Activated naive CD4-positive, alpha-beta T cell treated with anti-CD3 and anti-CD28 coated beads, Interleukin-2, amount 50 U/mL, for 24 hours (primary cell): Measurements from ENCODE around the gene MGMT.

Source experiments
- H3K27ac Mint-ChIP-seq: one replicate; pipeline ENCODE4 v1.8.0; 2021; ENCODE audit warnings: mild to moderate bottlenecking, mixed read lengths
- H3K27me3 Mint-ChIP-seq: one replicate; pipeline ENCODE4 v1.8.0; 2021; ENCODE audit warnings: mixed read lengths
- H3K36me3 Mint-ChIP-seq: one replicate; pipeline ENCODE4 v1.8.0; 2021; ENCODE audit warnings: mixed read lengths
- H3K4me1 Mint-ChIP-seq: one replicate; pipeline ENCODE4 v1.8.0; 2021; ENCODE audit warnings: mixed read lengths
- H3K4me3 Mint-ChIP-seq: one replicate; pipeline ENCODE4 v1.8.0; 2021; ENCODE audit warnings: mild to moderate bottlenecking, mixed read lengths
- H3K9me3 Mint-ChIP-seq: one replicate; pipeline ENCODE4 v1.8.0; 2021; ENCODE audit warnings: mixed read lengths

The MGMT gene

DNA sequence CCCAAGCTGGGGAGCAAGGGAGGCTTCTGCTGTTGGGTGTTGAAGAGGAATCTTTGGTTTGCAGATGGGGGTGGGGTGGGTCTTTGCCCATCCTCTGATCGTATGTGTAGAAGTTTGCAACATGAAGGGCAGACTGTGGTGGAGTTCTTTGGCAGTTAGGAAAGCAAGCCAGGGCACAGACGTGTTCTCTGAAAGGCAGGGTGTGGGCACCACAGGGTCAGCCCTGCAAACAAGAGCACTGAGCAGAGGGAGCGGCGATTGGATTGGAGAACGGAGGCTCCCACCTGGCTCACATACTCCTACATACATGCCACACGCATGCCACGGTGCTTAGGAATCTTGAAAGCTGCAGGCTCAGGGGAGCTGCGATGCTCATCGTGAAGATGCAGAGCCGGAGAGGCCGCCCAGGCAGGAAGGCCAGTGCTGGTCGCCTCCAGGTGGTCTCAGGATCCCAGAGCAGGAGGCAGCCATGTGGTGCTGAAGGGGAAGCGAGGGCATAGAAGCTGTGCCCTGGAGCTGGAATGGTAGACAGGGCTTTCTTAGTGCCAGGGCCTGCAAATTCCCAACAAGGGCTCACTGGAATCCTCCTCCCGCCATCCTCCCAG, 149.0 kb downstream of the MGMT start:
- Mint-ChIP-seq H3K27me3 (no peaks in the 10 kb centered on the region), H3K27ac (no peak overlapping the region), H3K4me1 (peaks cover 10% of the 10 kb centered on the region), H3K36me3 (peaks cover 23% of the 10 kb centered on the region), H3K4me3 (no peak overlapping the region), H3K9me3 (peaks cover 12% of the 10 kb centered on the region)

DNA sequence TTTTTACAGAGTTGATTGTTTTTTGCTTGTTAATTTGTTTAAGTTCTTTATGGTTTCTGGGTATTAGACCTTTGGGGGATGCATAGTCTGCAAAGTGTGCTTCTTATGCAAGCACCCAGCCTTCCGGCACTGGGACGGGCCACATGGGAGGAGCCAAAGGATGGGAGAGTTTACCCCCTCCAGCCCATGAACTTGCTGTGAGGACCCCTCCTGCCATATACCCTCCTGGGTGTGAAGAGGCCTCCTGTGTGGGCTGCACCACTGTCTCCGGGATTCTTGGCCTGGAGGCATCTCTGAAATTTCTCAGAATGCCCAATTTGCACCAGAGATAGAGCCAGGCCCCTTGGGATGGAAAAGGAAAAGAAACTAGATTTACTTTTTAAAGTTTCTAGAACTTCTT, 150.7 kb downstream of the MGMT start:
- no peak overlapping the region for H3K4me3 Mint-ChIP-seq
- H3K36me3 Mint-ChIP-seq: peaks cover 28% of the 10 kb centered on the region

DNA sequence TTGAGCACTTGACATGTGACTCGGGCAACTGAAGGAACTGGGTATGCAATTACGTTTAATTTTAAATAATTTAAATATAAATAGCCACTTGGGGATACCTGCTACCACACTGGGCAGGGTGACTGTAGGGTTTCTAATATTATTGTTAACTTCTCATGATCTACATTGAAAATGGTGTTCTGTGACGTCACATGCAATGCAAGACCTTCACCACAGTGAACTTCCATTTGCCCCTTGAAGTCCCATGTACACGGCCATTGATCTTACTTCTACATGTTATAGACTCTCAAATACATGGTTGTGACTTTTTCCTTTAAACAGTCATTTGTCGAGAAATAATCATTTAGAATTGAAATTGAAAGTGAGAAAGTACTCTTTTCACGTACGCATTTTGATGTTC, 154.0 kb downstream of the MGMT start:
- H3K27ac Mint-ChIP-seq: no peak overlapping the region
- peaks cover 25% of the 10 kb centered on the region for H3K36me3 Mint-ChIP-seq
- no peaks in the 10 kb centered on the region for H3K27me3 Mint-ChIP-seq
- no peak overlapping the region for H3K4me3 Mint-ChIP-seq
- peaks cover 6% of the 10 kb centered on the region for H3K4me1 Mint-ChIP-seq
- peaks cover 4% of the 10 kb centered on the region for H3K9me3 Mint-ChIP-seq

More for the DNA sequence above, 150.7 kb downstream of the MGMT start:
- H3K9me3 Mint-ChIP-seq: peaks cover 12% of the 10 kb centered on the region
- peaks cover 10% of the 10 kb centered on the region for H3K4me1 Mint-ChIP-seq
- H3K27me3 Mint-ChIP-seq: no peaks in the 10 kb centered on the region
- no peak overlapping the region for H3K27ac Mint-ChIP-seq

DNA sequence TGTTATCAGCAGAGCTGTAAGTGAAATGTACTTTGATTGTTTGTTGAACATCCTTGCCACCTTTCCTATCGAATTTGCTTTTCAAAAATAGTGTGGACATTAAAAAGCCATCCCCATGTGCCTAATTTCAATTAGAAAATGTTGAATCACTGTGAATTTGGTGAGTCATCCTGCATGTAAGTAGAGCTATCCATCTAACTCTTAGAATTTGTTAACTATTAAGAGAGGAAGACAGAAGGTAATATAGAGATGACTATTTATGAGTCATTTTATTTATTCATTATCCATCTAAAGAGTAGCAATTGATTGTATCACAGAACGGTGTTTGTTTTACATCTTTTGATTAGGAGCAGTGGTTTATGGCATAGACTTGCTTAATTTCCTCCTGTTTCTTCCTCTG, 154.7 kb downstream of the MGMT start:
- Mint-ChIP-seq H3K9me3 (peaks cover 4% of the 10 kb centered on the region), H3K27ac (no peak overlapping the region), H3K4me3 (no peak overlapping the region), H3K27me3 (no peaks in the 10 kb centered on the region), H3K36me3 (peaks cover 23% of the 10 kb centered on the region), H3K4me1 (peaks cover 6% of the 10 kb centered on the region)

DNA sequence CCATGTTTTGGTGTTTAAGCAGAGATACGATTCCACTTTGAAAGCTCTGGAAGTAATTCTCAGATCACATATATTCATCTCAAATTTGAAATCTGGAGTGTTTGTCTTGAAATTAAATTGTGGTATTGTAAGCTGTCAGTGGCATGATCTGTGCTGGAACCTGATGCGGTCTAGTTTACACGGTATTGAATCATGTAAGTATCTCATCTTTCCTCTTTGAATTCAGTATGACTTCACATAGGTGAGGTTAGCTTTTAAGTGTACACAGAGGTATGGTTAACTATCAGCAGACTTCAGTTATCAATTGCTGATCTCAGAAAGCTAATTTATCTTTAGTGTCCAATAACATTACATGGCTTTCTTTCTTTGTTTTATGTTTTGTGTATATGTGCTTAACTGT, 155.2 kb downstream of the MGMT start:
- Mint-ChIP-seq H3K4me3 (no peak overlapping the region), H3K9me3 (peaks cover 4% of the 10 kb centered on the region), H3K27ac (no peak overlapping the region), H3K36me3 (peaks cover 23% of the 10 kb centered on the region), H3K4me1 (peaks cover 6% of the 10 kb centered on the region), H3K27me3 (no peaks in the 10 kb centered on the region)

DNA sequence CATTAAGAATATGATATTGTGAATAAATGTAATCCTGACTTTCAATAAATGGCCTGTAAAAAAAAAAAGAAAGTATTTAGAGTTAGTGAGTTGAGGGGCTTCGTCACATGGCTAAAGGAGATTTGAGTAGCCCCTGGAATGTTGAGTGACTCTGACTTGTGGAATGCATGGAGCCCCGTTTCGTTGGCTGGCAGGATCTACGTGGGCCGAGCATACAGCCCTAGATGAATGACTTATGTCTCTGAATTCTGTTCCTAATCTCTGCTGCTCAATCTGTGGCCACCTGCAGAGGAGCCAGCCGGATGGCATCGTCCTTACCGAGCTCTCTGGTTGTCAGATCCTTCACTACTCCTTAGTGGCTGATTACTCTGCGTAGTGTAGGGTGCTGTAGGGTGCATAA, 155.7 kb downstream of the MGMT start:
- Mint-ChIP-seq H3K9me3 (peaks cover 4% of the 10 kb centered on the region), H3K27ac (no peak overlapping the region), H3K27me3 (no peaks in the 10 kb centered on the region), H3K36me3 (peaks cover 28% of the 10 kb centered on the region), H3K4me1 (peaks cover 10% of the 10 kb centered on the region), H3K4me3 (no peak overlapping the region)

DNA sequence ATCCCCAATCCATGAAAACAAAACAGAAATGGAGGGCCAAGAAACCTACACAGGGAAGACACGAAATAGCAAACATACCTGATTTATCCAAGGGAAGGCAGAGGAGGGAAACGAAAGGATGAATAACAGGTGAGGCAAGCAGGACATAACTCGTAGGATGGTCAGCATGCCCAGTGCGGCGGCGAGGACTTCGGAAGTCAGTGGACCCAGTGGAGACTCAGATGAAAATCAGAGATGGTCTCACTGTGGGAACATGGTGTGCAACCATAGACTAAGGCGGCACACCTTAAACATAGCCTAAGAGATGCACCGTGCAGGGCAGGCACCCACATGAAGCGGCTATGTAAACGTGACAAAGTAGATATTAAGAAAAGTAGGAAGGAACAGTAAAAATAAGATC, 157.5 kb downstream of the MGMT start:
- Mint-ChIP-seq H3K4me3 (no peak overlapping the region), H3K9me3 (peaks cover 4% of the 10 kb centered on the region), H3K4me1 (peaks cover 11% of the 10 kb centered on the region), H3K27ac (no peak overlapping the region), H3K36me3 (peaks cover 35% of the 10 kb centered on the region), H3K27me3 (no peaks in the 10 kb centered on the region)

DNA sequence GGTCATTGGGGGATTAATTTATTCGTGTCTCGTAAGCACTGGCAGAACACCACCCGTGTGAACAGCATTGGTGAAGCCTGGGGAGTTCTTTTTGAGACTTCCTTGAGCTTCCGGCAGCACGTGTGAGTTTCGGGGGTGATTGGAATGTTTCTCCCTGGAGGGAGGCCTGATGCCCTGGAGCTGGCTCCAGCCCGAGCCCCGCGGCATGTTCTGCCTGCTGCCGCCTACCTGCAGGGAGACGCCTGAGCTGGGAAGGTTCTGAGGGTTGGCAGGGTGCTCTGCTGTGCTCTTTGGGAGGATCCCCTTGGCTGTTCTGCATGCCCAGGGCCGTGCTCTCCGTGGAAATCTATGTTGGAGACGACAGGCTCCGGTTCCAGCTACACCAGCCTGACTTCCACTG, 159.3 kb downstream of the MGMT start:
- peaks cover 36% of the 10 kb centered on the region for H3K36me3 Mint-ChIP-seq
- H3K9me3 Mint-ChIP-seq: no peaks in the 10 kb centered on the region
- no peaks in the 10 kb centered on the region for H3K27me3 Mint-ChIP-seq
- no peak overlapping the region for H3K27ac Mint-ChIP-seq
- peaks cover 6% of the 10 kb centered on the region for H3K4me1 Mint-ChIP-seq
- H3K4me3 Mint-ChIP-seq: no peak overlapping the region

DNA sequence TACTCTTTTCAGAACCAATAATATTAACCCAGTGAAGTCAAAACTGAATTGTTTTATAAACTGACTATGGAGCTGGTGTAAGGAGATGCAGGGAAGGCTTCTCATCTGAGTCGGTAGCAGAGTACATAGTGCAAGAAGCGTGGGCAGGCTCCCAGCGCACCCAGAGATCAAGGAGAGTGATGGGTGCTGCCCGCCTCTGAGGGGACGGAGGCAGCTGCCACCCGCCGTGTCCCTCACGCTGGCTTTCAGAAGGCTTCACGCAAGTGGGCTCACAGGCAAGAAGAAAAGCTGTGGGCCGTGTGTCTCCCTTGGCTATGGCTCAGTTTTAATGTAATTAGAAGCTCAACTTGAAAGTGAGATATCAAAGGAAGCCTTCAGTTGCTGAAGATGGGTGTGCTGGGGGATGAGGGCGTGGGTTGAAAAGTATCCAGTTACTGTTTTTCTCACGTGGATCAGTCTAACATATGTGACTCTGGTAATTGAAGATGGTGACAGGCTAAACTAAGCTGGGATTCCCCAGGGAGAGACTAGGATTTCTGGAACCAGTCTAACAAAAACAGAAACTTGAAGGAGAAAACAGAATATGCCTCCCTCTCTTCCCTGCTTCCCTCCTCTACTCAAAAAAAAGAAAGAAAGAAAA, 159.9 kb downstream of the MGMT start:
- no peak overlapping the region for H3K4me3 Mint-ChIP-seq
- H3K36me3 Mint-ChIP-seq: peaks cover 33% of the 10 kb centered on the region
- H3K4me1 Mint-ChIP-seq: peaks cover 6% of the 10 kb centered on the region
- H3K9me3 Mint-ChIP-seq: no peaks in the 10 kb centered on the region
- H3K27me3 Mint-ChIP-seq: no peaks in the 10 kb centered on the region
- H3K27ac Mint-ChIP-seq: no peak overlapping the region

DNA sequence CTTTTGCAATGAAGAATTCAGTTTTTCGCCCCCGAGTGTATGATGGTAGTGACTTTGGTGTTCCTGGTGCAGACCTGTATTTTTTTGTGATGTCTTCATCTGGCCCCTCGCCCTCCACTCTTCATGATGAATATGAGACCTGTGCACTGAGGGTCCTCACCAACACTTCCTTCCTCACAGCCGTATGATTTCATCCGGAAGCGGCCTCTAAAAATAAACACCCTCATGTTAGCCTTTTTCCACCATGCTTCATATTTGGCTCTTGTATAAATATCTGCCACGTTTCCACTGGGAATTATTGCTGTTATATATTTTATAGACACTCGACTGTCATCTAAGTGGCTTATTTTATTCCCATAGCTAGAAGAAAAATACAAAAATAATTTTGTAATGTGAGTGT, 160.4 kb downstream of the MGMT start:
- Mint-ChIP-seq H3K27ac (no peak overlapping the region), H3K27me3 (no peaks in the 10 kb centered on the region), H3K36me3 (peaks cover 32% of the 10 kb centered on the region), H3K4me3 (no peak overlapping the region), H3K9me3 (no peaks in the 10 kb centered on the region), H3K4me1 (peaks cover 6% of the 10 kb centered on the region)

DNA sequence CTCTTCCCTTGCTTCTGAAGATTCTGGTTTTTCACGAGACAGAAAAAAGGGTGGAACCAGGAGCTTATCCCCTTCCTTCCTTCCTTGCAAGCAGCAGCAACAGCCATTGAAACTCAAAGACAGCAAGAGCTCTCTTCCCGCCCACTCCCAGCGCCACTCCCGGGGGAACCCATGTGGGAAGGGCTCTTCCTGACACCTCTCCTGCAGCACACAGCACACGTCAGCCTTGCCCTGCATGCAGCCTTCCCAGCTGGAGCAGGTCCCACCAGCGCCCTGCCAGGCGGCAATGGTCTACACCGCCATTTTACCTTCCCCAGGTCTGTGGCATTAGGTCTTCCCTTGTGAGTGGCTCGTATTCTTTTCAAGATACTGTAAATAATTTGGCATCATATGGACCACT, 161.8 kb downstream of the MGMT start:
- H3K27me3 Mint-ChIP-seq: no peaks in the 10 kb centered on the region

DNA sequence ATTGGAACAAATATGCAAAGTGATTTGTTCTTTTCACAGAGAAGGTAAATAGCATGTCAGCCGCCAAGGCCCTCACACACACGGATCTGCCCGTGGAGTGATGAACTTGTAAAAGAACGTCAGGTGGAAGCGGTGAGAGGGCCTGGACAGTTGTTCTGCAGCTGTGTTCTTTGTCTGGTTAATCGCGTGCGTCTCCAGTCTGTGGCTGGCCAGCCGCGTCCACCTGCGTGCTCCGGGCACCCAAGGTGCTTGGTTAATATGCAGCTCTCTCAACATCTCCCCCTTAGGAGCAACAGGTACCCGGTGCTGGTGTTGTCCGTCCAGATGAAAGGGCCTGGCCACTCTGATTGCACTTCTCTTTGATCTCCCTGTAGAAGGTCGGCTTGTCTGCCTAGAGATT, 162.9 kb downstream of the MGMT start:
- Mint-ChIP-seq H3K27ac (no peak overlapping the region), H3K27me3 (no peaks in the 10 kb centered on the region), H3K4me3 (no peak overlapping the region), H3K36me3 (peaks cover 29% of the 10 kb centered on the region), H3K4me1 (peaks cover 6% of the 10 kb centered on the region), H3K9me3 (no peaks in the 10 kb centered on the region)

More for the DNA sequence above, 161.8 kb downstream of the MGMT start:
- peaks cover 6% of the 10 kb centered on the region for H3K4me1 Mint-ChIP-seq
- no peaks in the 10 kb centered on the region for H3K9me3 Mint-ChIP-seq
- H3K36me3 Mint-ChIP-seq: peaks cover 30% of the 10 kb centered on the region
- H3K4me3 Mint-ChIP-seq: no peak overlapping the region
- H3K27ac Mint-ChIP-seq: no peak overlapping the region

DNA sequence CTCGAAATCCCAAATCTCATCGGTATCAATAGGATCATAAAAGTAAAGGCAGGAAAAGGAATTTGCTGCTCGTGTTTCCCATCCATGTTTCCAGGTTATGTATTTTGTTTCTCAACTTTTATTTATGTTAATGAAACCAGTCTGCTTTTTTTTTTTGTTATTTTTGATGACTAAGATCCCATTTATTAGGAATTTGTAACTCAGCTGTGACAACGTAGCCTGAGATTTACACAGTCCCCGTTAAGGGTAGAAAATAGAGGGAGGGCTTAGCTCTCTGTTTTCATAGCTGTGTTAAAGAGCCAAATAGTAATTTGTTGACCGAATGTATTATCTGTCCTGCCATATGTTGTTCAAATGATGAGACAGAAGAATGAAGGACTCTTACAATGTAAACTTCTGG, 164.0 kb downstream of the MGMT start:
- Mint-ChIP-seq H3K4me1 (peaks cover 6% of the 10 kb centered on the region), H3K27ac (no peak overlapping the region), H3K36me3 (peaks cover 25% of the 10 kb centered on the region), H3K9me3 (no peaks in the 10 kb centered on the region), H3K4me3 (no peak overlapping the region), H3K27me3 (no peaks in the 10 kb centered on the region)

DNA sequence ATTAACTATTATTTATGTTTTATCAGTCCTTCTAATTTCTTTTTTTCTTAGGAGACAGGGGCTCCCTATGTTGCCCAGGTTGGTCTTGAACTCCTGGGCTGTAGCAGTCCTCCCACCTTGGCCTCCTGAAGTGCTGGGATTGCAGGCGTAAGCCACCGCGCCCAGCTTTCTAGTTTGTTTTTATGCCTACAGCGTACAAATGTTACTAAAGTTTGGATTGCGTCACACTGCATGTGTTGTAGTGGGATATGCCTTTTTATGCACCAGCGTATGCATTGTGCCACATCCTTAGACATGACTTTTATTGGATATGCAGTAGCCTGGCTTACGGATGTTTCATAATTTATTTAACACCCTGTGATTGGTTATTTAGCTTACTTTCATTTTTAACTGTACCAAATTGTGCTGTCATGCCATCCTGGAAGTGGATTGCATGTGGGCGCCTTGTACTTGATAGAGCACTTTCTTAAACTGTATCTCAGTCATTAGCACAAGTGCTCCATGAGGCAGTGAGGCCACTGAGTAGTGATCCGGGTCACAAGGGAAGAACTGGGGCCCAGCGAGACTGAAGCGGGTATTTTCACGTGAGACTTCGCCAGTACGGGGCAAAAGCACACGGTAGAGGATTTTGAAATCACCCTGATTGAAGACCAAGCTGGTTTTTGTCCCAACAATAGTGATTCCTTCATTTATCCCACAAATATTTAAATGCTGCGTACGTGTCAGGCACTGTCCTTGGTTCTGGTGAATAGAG, 165.0 kb downstream of the MGMT start:
- Mint-ChIP-seq H3K4me3 (no peak overlapping the region), H3K36me3 (peaks cover 27% of the 10 kb centered on the region), H3K4me1 (peaks cover 6% of the 10 kb centered on the region), H3K27ac (no peak overlapping the region), H3K27me3 (no peaks in the 10 kb centered on the region), H3K9me3 (no peaks in the 10 kb centered on the region)

DNA sequence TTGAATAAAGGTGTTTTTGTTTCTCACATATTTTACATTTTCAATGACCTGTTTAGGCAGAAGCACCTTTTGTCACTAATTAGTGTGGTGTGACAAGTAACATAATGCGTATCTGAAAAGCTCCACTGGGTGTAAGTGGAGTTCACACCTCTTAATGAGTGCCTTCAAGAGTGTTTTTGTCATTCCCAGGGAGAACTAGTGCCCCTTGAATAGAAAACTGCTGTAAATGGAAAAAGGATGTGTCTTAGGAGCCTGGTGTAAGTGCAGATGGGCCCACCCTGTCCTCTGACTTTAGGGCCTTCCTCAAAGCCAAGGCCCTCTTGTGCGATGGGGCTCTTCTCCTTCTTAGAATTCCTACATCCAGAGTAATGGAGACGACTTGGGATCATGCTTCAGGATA, 170.0 kb downstream of the MGMT start:
- Mint-ChIP-seq H3K4me3 (no peak overlapping the region), H3K36me3 (peaks cover 20% of the 10 kb centered on the region), H3K27ac (no peak overlapping the region), H3K4me1 (no peaks in the 10 kb centered on the region), H3K27me3 (no peaks in the 10 kb centered on the region), H3K9me3 (peaks cover 5% of the 10 kb centered on the region)

DNA sequence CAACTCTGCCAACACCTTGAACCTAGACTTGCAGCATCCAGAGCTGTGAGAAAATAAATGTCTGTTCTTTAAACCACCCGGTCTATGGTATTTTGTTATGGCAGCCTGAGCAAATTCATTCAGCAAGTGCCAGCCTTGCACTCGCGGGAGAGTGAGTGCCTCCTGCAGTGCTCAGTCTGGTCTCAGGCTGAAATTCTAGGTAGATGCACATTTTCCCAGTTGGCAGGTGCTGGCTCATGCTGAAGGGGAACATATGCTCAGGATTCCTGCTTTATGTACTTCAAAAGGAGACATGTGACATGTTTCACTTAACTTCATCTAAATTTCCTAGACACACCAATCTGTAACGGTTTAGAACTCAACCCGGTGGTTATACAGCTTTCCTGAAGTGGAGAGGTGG, 170.8 kb downstream of the MGMT start:
- Mint-ChIP-seq H3K4me1 (no peaks in the 10 kb centered on the region), H3K27me3 (no peaks in the 10 kb centered on the region), H3K36me3 (peaks cover 16% of the 10 kb centered on the region), H3K9me3 (peaks cover 5% of the 10 kb centered on the region), H3K27ac (no peak overlapping the region), H3K4me3 (no peak overlapping the region)
